ENCODE results near the gene RIOK1. TPM values are rescaled to one million over a fixed set of nuclear protein-coding genes. Genes with fewer than 3 reads are reported as not detected.

Gene RIOK1
- polyA plus RNA-seq, 3 donors: 7.7 to 14.6 (median 8.8) TPM

DNA sequence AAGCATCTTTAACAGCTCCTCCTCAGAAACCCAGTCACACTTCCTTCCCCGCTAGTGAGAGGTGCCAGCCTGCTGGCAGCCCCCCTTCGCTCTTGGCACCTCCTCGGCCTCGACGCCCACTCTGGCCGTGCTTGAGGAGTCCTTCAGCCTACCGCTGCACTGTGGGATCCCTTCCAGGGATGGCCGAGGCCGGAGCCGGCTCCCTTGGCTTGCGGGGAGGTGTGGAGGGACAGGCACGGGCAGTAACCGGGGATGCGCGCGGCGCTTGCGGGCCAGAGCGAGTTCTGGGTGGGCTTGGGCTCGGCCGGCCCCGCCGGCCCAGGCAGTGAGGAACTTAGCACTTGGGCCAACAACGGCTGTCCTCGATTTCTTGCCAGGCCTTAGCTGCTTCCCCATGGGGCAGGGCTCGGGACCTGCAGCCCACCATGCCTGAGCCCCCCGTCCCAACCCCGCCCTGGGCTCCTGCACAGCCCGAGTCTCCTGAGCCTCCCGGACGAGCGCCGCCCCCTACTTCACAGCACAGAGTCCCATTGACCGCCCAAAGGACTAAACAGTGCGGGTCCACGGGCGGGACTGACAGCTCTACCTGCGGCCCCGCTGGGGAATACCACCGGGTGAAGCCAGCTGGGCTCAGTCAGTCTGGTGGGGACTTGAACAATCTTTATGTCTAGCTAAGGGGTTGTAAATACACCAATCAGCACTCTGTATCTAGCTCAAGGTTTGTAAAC is 51.6 kb downstream of the RIOK1 start:
- Histone ChIP-seq H2AFZ (ENCODE audit: insufficient read depth, low read depth, low read length, poor library complexity, severe bottlenecking) (no peak overlapping the region), H3K36me3 (replicated peaks in 1 of 2; ENCODE audit: control insufficient read depth in 1 of 2, insufficient read depth in 2 of 2, low read length in 2 of 2) (no peaks in the 10 kb centered on the region), H3K79me2 (ENCODE audit: insufficient read depth, low read length) (no peaks in the 10 kb centered on the region), H3K9me3 (replicated peaks in 1 of 2; ENCODE audit: control insufficient read depth in 1 of 2, insufficient read depth in 1 of 2, low read length in 2 of 2) (no peaks in the 10 kb centered on the region), H3K27ac (ENCODE audit: low read depth in 1 of 2, low read length in 2 of 2) (no peak overlapping the region), H3K4me3 (replicated peaks in 1 of 3; ENCODE audit: low read depth in 2 of 3, low read length in 3 of 3) (no peak overlapping the region), H4K20me1 (ENCODE audit: insufficient read depth, low read length) (no peaks in the 10 kb centered on the region), H3K9ac (ENCODE audit: insufficient read depth, low read length, poor library complexity, severe bottlenecking) (no peak overlapping the region), H3K4me1 (ENCODE audit: control insufficient read depth in 1 of 2, insufficient read depth in 2 of 2, low read length in 2 of 2) (peaks cover 15 to 22% of the 10 kb centered on the region in 2 donors), H3K27me3 (ENCODE audit: control insufficient read depth in 2 of 2, insufficient read depth in 2 of 2, low read length in 2 of 2) (no peaks in the 10 kb centered on the region), H3K4me2 (replicated peaks; ENCODE audit: extremely low read depth, low read length, poor library complexity, severe bottlenecking) (no peak overlapping the region)
- no peak for DNase-seq
- intact Hi-C loops (cut with micrococcal nuclease): no loop called here
- peaks cover 0 to 9% of the 10 kb centered on the region in 2 donors for H3K36me3 Mint-ChIP-seq
- no peak for TF ChIP-seq CTCF (IDR thresholded peaks at IDR 0.05)
- 95% methylated on average over 36 of the region's 40 CpGs for WGBS (ENCODE audit: insufficient coverage)
- no peak overlapping the region for H3K27ac Mint-ChIP-seq
- peaks cover 4 to 7% (median 7%) of the 10 kb centered on the region in 3 donors for H3K27me3 Mint-ChIP-seq (ENCODE audit: low read depth in 3 of 3)
- no peak overlapping the region for H3K4me3 Mint-ChIP-seq
- H3K4me1 Mint-ChIP-seq: peaks cover 35% of the 10 kb centered on the region
- H3K9me3 Mint-ChIP-seq: peaks cover 2 to 13% (median 9%) of the 10 kb centered on the region in 7 donors

DNA sequence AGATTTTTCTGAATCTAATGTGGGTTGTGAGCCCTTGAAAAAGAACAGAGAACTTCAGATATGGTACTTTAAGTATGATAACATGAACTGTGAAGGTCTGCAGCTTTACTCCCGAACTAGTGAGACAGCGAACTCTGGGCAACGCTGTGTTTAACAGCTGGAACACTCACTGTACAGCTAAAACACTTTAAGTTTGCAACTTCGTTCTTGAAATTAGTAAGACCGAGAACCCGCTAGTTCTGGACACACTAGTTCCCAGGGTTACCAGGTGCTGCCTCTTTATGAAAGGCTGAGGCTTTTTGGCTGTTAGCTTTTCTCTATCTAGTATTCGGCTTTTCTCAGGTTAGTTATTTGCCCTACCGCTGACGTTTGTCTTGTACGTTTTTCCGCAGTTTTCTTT is 52.9 kb downstream of the RIOK1 start:
- no peak for TF ChIP-seq CTCF (IDR thresholded peaks at IDR 0.05)
- peaks cover 33% of the 10 kb centered on the region for H3K4me1 Mint-ChIP-seq
- Histone ChIP-seq H3K27ac (ENCODE audit: low read depth in 1 of 2, low read length in 2 of 2) (no peak overlapping the region), H3K27me3 (ENCODE audit: control insufficient read depth in 2 of 2, insufficient read depth in 2 of 2, low read length in 2 of 2) (no peaks in the 10 kb centered on the region), H3K4me3 (replicated peaks in 1 of 3; ENCODE audit: low read depth in 2 of 3, low read length in 3 of 3) (no peak overlapping the region), H3K9ac (ENCODE audit: insufficient read depth, low read length, poor library complexity, severe bottlenecking) (no peak overlapping the region), H3K4me2 (replicated peaks; ENCODE audit: extremely low read depth, low read length, poor library complexity, severe bottlenecking) (no peak overlapping the region), H2AFZ (ENCODE audit: insufficient read depth, low read depth, low read length, poor library complexity, severe bottlenecking) (no peak overlapping the region), H3K4me1 (ENCODE audit: control insufficient read depth in 1 of 2, insufficient read depth in 2 of 2, low read length in 2 of 2) (peaks cover 15 to 22% of the 10 kb centered on the region in 2 donors), H3K9me3 (replicated peaks in 1 of 2; ENCODE audit: control insufficient read depth in 1 of 2, insufficient read depth in 1 of 2, low read length in 2 of 2) (no peaks in the 10 kb centered on the region), H4K20me1 (ENCODE audit: insufficient read depth, low read length) (no peaks in the 10 kb centered on the region), H3K36me3 (replicated peaks in 1 of 2; ENCODE audit: control insufficient read depth in 1 of 2, insufficient read depth in 2 of 2, low read length in 2 of 2) (no peaks in the 10 kb centered on the region), H3K79me2 (ENCODE audit: insufficient read depth, low read length) (no peaks in the 10 kb centered on the region)
- peaks cover 0 to 7% of the 10 kb centered on the region in 2 donors for H3K36me3 Mint-ChIP-seq
- 100% methylated on average over 4 of the region's 11 CpGs for WGBS (ENCODE audit: insufficient coverage)
- H3K27me3 Mint-ChIP-seq (ENCODE audit: low read depth in 3 of 3): peaks cover 4 to 10% (median 7%) of the 10 kb centered on the region in 3 donors
- H3K9me3 Mint-ChIP-seq: peaks cover 2 to 12% (median 9%) of the 10 kb centered on the region in 7 donors
- intact Hi-C loops (cut with micrococcal nuclease): no loop called here
- H3K27ac Mint-ChIP-seq: no peak overlapping the region
- no peak overlapping the region for H3K4me3 Mint-ChIP-seq
- no peak for DNase-seq

All from CD14-positive monocyte (primary cell).